ENCODE data around the gene IL24.

DNA sequence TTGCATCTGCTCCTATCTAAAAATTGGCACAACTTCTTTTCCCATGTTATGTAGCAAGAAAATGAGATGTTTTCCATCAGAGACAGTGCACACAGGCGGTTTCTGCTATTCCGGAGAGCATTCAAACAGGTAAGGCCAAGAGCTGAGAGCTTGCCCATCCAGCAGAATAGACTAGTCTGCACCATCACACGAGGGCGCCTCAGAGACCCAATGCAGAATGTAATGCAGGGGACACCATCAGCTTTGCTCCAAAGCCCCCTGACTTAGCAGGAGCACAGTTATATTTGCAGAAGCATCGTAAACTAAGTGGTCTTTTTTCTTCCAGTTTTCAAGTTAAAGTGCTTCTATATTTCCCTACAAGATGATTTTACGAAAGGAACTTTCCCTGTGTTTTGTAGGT, 4.7 kb downstream of the IL24 start:
- no peak for TF ChIP-seq CHD1 (IDR thresholded peaks at IDR 0.05; ENCODE audit: low read depth, low read length)
- TF ChIP-seq, protein P1, sequence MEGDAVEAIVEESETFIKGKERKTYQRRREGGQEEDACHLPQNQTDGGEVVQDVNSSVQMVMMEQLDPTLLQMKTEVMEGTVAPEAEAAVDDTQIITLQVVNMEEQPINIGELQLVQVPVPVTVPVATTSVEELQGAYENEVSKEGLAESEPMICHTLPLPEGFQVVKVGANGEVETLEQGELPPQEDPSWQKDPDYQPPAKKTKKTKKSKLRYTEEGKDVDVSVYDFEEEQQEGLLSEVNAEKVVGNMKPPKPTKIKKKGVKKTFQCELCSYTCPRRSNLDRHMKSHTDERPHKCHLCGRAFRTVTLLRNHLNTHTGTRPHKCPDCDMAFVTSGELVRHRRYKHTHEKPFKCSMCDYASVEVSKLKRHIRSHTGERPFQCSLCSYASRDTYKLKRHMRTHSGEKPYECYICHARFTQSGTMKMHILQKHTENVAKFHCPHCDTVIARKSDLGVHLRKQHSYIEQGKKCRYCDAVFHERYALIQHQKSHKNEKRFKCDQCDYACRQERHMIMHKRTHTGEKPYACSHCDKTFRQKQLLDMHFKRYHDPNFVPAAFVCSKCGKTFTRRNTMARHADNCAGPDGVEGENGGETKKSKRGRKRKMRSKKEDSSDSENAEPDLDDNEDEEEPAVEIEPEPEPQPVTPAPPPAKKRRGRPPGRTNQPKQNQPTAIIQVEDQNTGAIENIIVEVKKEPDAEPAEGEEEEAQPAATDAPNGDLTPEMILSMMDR (IDR thresholded peaks at IDR 0.05 in 2 of 3, conservative IDR thresholded peaks at IDR 0.05 in 1 of 3; ENCODE audit: control insufficient read depth in 2 of 3, extremely low read depth in 1 of 3, insufficient read depth in 1 of 3, low read depth in 3 of 3, low read length in 3 of 3): no peak
